Stomach (tissue), 9 donors: ENCODE results near the gene GGTA1. TPM values are rescaled to one million over a fixed set of nuclear protein-coding genes. Genes with fewer than 3 reads are reported as not detected.

ENCODE experiments used
- DNase-seq, 2 donors: peaks; one replicate each; pipeline versions ENCODE4 v3.0.0 to v3.0.0-alpha.2; 2013 to 2019
- H3K27ac ChIP-seq, 5 donors: fragments of 200-600 bp in 4 of 5; sonication (generic) in 4 of 5; one replicate each; pipeline ENCODE4 v1.5.1; 2013 to 2019; ENCODE audit warnings: mild to moderate bottlenecking in 1 of 5, moderate library complexity in 1 of 5
- H3K27me3 ChIP-seq, 3 donors: fragments of 200-600 bp; sonication (generic); one replicate each; pipeline ENCODE4 v1.5.1; 2017 to 2019; ENCODE audit warnings: mixed run types in 1 of 3
- H3K36me3 ChIP-seq, 4 donors: fragments of 200-600 bp; sonication (generic); 1 replicate in 3 of 4; 2 replicates in 1 of 4; pipeline ENCODE4 v1.5.1; 2016 to 2019
- H3K4me1 ChIP-seq, 4 donors: fragments of 200-600 bp; sonication (generic); one replicate each; pipeline ENCODE4 v1.5.1; 2016 to 2019
- H3K4me3 ChIP-seq, 4 donors: fragments of 200-600 bp; sonication (generic) in 3 of 4; one replicate each; pipeline ENCODE4 v1.5.1; 2016 to 2019; ENCODE audit warnings: mild to moderate bottlenecking in 1 of 4
- H3K9me3 ChIP-seq, 4 donors: fragments of 200-600 bp; sonication (generic); one replicate each; pipeline ENCODE4 v1.5.1; 2016 to 2019
- EP300 ChIP-seq: sonication (generic); formaldehyde crosslinking; IDR thresholded peaks from one replicate; pipeline ENCODE4 v1.6.1; 2017; ENCODE audit warnings: antibody characterized with exemption
- POLR2A ChIP-seq, 4 donors: fragments of 450-650 bp; IDR thresholded peaks; one replicate each; pipeline ENCODE4 v1.6.1; 2016; ENCODE audit warnings: antibody characterized with exemption in 4 of 4, control low read depth in 2 of 4, mild to moderate bottlenecking in 1 of 4, moderate library complexity in 1 of 4
- POLR2AphosphoS5 ChIP-seq, 3 donors: sonication (generic); formaldehyde crosslinking; IDR thresholded peaks; one replicate each; pipeline ENCODE4 v1.6.1; 2016; ENCODE audit warnings: antibody characterized with exemption in 3 of 3
- WGBS, 5 donors: extraction: QIAGEN DNeasy Blood & Tissue Kit in 3 of 5; methylation state at CpG; one replicate each; pipeline versions ENCODE4 v1.1.5 to v1.1.7; 2013 to 2018; 5-methylcytosine and 5-hydroxymethylcytosine counted together
- intact Hi-C: fragments of 100-400 bp; cut with DNase I; formaldehyde crosslinking; loops from one replicate; pipeline ENCODE4 v1.15.1; 2023; ENCODE audit warnings: low total_unique reads
- polyA plus RNA-seq, 3 donors: library from polyadenylated mRNA; stranded (reverse); fragments of 200-250 nt; gene quantifications; one replicate each; pipeline ENCODE4 v1.2.3, GENCODE V29; 2013
- total RNA-seq, 5 donors: library from RNA; depleted of rRNA; stranded (reverse); fragments of >200 nt; gene quantifications; one replicate each; pipeline versions ENCODE4 v1.1.0 to v1.2.3, GENCODE V29; 2014 to 2016
- TF ChIP-seq, protein P1 (sequence below), 7 experiments: fragments of 450-650 bp in 4 of 7; fragments of 200-600 bp in 3 of 7; sonication (generic) in 3 of 7; IDR thresholded peaks; one replicate each; pipeline ENCODE4 v1.5.1; 2016 to 2019; ENCODE audit warnings: antibody characterized with exemption in 7 of 7, control low read depth in 2 of 7, mild to moderate bottlenecking in 1 of 7
- donor health status: healthy with polysubstance abuse.
- donor health status: Bipolar disorder and iron deficiency.
- donor health status: healthy.

GGTA1 gene
- total and polyA plus RNA-seq, 8 donors, result 6.2 to 19.6 (median 7.1) TPM; not detected in 1

GRCh38 chr9:121545150-121545874, 45.7 kb upstream of the GGTA1 start:
- TF ChIP-seq EP300 (no peak), POLR2AphosphoS5 (IDR thresholded peaks at IDR 0.05) (no peak), POLR2A (IDR thresholded peaks at IDR 0.05) (no peak)
- TF ChIP-seq, protein P1, sequence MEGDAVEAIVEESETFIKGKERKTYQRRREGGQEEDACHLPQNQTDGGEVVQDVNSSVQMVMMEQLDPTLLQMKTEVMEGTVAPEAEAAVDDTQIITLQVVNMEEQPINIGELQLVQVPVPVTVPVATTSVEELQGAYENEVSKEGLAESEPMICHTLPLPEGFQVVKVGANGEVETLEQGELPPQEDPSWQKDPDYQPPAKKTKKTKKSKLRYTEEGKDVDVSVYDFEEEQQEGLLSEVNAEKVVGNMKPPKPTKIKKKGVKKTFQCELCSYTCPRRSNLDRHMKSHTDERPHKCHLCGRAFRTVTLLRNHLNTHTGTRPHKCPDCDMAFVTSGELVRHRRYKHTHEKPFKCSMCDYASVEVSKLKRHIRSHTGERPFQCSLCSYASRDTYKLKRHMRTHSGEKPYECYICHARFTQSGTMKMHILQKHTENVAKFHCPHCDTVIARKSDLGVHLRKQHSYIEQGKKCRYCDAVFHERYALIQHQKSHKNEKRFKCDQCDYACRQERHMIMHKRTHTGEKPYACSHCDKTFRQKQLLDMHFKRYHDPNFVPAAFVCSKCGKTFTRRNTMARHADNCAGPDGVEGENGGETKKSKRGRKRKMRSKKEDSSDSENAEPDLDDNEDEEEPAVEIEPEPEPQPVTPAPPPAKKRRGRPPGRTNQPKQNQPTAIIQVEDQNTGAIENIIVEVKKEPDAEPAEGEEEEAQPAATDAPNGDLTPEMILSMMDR (IDR thresholded peaks at IDR 0.05), result no peak
- intact Hi-C loops, result loop anchor here (5.0 kb wide), 1 partner anchor 452 kb away; no protein-coding TSS in a partner anchor
- Histone ChIP-seq H3K9me3 (no peaks in the 10 kb centered on the region), H3K4me1 (peaks cover 11 to 17% (median 16%) of the 10 kb centered on the region in 4 donors), H3K4me3 (no peak overlapping the region), H3K27ac (no peak overlapping the region), H3K27me3 (peaks cover 0 to 5% (median 0%) of the 10 kb centered on the region in 3 donors), H3K36me3 (no peaks in the 10 kb centered on the region)
- 39 to 58% (median 43%) methylated on average over 14 to 33 of the region's 33 CpGs for WGBS, 5 donors
- no peak for DNase-seq

GRCh38 chr9:121542025-121542424, 42.4 kb upstream of the GGTA1 start:
- intact Hi-C loops, result no loop called here

GRCh38 chr9:121541256-121541655, 41.6 kb upstream of the GGTA1 start:
- peaks cover 0 to 5% (median 0%) of the 10 kb centered on the region in 3 donors for H3K27me3 ChIP-seq
- H3K4me3 ChIP-seq, result no peak overlapping the region
- no peak for DNase-seq
- TF ChIP-seq, protein P1 (IDR thresholded peaks at IDR 0.05), result no peak
- no peak for TF ChIP-seq POLR2A (IDR thresholded peaks at IDR 0.05)
- no peak for TF ChIP-seq POLR2AphosphoS5 (IDR thresholded peaks at IDR 0.05)
- TF ChIP-seq EP300, result no peak
- intact Hi-C loops, result no loop called here
- H3K9me3 ChIP-seq, result no peaks in the 10 kb centered on the region
- peaks cover 7 to 16% (median 11%) of the 10 kb centered on the region in 4 donors for H3K4me1 ChIP-seq
- H3K27ac ChIP-seq, result no peak overlapping the region
- 48 to 79% (median 67%) methylated on average over 3 of the region's 3 CpGs for WGBS, 5 donors
- H3K36me3 ChIP-seq, result no peaks in the 10 kb centered on the region

More at GRCh38 chr9:121542025-121542424, 42.4 kb upstream of the GGTA1 start:
- DNase-seq, result no peak
- Histone ChIP-seq H3K4me3 (no peak overlapping the region), H3K36me3 (no peaks in the 10 kb centered on the region), H3K4me1 (peaks cover 8 to 19% (median 15%) of the 10 kb centered on the region in 4 donors), H3K27me3 (peaks cover 0 to 5% (median 0%) of the 10 kb centered on the region in 3 donors), H3K27ac (no peak overlapping the region), H3K9me3 (no peaks in the 10 kb centered on the region)
- WGBS, 5 donors, result 63 to 72% (median 68%) methylated on average over 4 of the region's 4 CpGs
- TF ChIP-seq POLR2AphosphoS5 (IDR thresholded peaks at IDR 0.05), result no peak
- no peak for TF ChIP-seq EP300
- TF ChIP-seq, protein P1 (IDR thresholded peaks at IDR 0.05), result no peak
- no peak for TF ChIP-seq POLR2A (IDR thresholded peaks at IDR 0.05)

- intact Hi-C loops, result no loop called here
- no peaks in the 10 kb centered on the region for H3K36me3 ChIP-seq
- peaks cover 0 to 6% (median 2%) of the 10 kb centered on the region in 4 donors for H3K4me1 ChIP-seq
- no peaks in the 10 kb centered on the region for H3K9me3 ChIP-seq
- TF ChIP-seq EP300, result no peak
- no peak for TF ChIP-seq POLR2A (IDR thresholded peaks at IDR 0.05)
- no peak for TF ChIP-seq POLR2AphosphoS5 (IDR thresholded peaks at IDR 0.05)
- TF ChIP-seq, protein P1 (IDR thresholded peaks at IDR 0.05), result no peak
- H3K27me3 ChIP-seq, result no peaks in the 10 kb centered on the region
- 82 to 89% (median 85%) methylated on average over 7 of the region's 7 CpGs for WGBS, 5 donors
- DNase-seq, result no peak
- no peak overlapping the region for H3K27ac ChIP-seq
- no peak overlapping the region for H3K4me3 ChIP-seq
Observed at GRCh38 chr9:121538221-121538620, 38.6 kb upstream of the GGTA1 start.
